ENCODE results near the gene SIRPB1.

The SIRPB1 gene

DNA sequence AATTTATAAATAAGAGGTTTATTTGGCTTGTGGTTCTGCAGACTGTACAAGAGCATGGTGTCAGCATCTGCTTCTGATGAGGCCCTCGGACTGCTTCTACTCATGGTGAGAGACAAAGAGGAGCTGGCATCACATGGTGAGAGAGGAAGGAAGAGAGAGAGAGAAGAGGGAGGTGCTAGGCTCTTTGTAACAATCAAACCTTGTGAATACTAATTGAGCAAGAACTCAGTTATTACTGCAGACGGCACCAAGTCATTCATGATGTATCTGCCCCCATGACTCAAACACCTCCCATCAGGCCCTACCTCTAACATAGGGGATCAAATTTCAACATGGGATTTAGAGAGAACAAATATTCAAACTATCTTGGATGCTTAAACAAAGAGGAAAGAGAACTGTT lies 44.1 kb upstream of the SIRPB1 start:
- DNase-seq (ENCODE audit: low spot score) = no peak
- TF ChIP-seq, protein P1, sequence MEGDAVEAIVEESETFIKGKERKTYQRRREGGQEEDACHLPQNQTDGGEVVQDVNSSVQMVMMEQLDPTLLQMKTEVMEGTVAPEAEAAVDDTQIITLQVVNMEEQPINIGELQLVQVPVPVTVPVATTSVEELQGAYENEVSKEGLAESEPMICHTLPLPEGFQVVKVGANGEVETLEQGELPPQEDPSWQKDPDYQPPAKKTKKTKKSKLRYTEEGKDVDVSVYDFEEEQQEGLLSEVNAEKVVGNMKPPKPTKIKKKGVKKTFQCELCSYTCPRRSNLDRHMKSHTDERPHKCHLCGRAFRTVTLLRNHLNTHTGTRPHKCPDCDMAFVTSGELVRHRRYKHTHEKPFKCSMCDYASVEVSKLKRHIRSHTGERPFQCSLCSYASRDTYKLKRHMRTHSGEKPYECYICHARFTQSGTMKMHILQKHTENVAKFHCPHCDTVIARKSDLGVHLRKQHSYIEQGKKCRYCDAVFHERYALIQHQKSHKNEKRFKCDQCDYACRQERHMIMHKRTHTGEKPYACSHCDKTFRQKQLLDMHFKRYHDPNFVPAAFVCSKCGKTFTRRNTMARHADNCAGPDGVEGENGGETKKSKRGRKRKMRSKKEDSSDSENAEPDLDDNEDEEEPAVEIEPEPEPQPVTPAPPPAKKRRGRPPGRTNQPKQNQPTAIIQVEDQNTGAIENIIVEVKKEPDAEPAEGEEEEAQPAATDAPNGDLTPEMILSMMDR (IDR thresholded peaks at IDR 0.05; ENCODE audit: extremely low read depth, insufficient read depth, missing control alignments) = no peak
- in situ Hi-C loops (cut with MboI; ENCODE audit: low pct_unique_long_range_greater_than_20kb, low sequenced_read_pairs, unreplicated experiment) = no loop called here

DNA sequence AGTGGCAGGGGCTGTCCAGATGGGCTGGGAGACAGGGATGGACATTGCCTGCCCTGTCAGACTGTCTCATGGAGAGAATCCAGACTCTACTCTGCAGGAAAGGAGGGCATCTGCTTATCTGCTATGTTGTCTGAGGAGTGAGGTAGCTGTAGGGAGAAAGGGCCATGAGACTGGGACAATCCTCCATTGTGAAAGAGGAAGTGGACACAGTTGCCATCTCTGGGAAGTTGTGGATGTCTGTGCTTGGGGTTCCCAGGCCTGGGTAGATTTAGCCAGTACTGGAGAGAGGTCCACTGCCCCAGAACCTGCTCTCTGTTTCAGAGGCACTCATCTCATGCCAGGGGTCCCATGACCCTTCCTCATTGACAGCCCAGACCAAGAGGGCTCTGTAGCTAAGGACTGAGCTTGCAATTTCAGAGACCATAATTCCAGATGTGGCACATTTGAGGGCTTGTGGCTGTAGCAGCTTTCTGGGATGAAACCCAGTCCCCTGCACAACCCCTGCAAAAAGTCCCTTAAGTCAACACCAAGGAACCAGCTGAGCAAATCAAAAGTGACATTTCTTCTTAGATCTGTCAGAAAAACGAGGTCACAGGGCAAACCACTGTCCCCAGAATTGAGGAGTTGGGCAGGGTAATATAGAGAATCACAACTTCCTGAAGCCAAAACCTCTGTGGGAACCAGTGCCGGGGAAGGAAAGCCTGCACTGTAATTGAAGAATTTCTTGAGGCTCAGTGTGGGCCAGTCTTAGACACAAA lies 41.9 kb upstream of the SIRPB1 start:
- in situ Hi-C loops (cut with MboI; ENCODE audit: low pct_unique_long_range_greater_than_20kb, low sequenced_read_pairs, unreplicated experiment) = no loop called here
- TF ChIP-seq, protein P1 (IDR thresholded peaks at IDR 0.05; ENCODE audit: extremely low read depth, insufficient read depth, missing control alignments) = no peak
- DNase-seq (ENCODE audit: low spot score) = no peak

DNA sequence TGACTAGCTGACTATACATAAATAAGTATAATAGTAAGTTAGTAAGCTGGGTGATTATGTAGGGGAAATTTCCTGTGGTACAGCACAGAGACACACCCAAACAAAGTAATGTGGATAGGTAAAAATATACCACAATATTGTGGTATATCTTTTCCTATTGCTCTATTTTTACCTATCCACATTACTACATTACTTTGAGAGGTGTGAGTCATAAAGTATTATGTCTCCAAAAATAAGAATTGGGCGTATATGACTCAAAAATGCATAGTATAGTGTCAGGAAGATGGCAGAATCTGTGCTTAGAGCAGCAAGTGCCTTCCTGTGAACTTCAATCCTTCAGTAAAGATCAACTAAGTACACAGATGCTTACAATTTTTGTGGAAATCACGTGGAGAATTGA lies 40.4 kb upstream of the SIRPB1 start:
- in situ Hi-C loops (cut with MboI; ENCODE audit: low pct_unique_long_range_greater_than_20kb, low sequenced_read_pairs, unreplicated experiment) = no loop called here
- TF ChIP-seq, protein P1 (IDR thresholded peaks at IDR 0.05; ENCODE audit: extremely low read depth, insufficient read depth, missing control alignments) = no peak

DNA sequence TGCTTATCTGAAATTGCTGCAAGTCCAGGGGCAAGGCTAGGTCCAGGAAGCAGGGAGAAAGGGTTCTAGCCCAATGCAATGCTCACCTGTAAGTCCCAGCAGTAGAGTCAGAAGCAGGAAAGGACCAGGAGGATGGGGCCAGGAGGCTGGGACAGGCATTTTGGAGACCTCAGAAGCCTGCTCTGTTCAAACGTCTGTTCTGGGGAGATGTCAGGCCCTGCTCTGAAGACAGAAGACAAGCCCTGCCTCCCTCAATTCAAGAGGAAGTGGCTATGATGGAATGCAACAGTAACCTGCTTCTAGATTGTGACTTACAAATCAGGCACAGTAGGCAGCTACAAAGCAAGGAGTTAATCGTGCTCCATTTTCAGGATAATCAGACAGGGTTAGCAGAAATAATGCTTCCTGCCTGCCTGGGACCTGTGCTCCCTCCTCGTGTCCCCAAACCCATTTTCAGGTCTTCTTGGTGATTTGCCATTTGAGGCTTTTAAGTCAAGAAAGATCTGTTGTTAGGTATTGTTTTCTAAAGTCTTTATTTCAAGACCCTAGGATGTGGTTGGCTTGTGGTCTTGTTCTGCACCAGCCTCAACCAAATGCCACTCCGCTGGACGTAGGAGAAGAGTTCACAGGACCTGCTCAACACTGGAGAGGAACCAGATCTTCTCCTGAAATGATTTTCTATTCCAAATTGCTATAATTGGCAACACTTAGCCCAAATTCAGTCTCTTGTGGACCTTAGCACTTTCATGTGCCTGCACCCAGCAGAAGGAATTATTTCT lies 37.9 kb upstream of the SIRPB1 start, which contains the start of gene SIRPG:
Gene SIRPG, minus strand, starts transcription at position 224 of the 779 bp plus-strand sequence. Its CDS starts 65 bp downstream, at position 159.
- DNase-seq (ENCODE audit: low spot score) = no peak
- in situ Hi-C loops (cut with MboI; ENCODE audit: low pct_unique_long_range_greater_than_20kb, low sequenced_read_pairs, unreplicated experiment) = no loop called here
- TF ChIP-seq, protein P1 (IDR thresholded peaks at IDR 0.05; ENCODE audit: extremely low read depth, insufficient read depth, missing control alignments) = no peak

More for the DNA sequence above, 40.4 kb upstream of the SIRPB1 start:
- peak; percentile 21 for DNase-seq (ENCODE audit: low spot score)

DNA sequence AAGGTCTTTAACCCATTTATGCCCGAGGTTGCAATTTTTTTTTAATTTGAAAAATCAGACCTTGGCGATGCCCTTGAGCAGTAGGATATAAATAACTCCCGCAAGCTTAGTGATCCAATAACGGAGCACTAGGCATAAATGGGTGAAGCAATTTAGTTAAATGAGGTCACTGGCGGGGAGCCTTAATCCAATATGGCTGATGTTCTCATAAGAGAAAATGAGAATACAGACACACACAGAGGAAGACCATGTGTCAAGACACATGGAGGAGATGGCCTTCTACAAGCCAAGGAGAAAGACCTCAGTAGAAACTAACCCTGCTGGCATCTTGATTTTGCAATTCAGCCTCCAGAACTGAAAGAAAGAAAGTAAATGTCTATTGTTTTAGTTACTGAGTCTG lies 37.0 kb upstream of the SIRPB1 start:
- in situ Hi-C loops (cut with MboI; ENCODE audit: low pct_unique_long_range_greater_than_20kb, low sequenced_read_pairs, unreplicated experiment) = no loop called here
- no peak for DNase-seq (ENCODE audit: low spot score)
- TF ChIP-seq, protein P1 (IDR thresholded peaks at IDR 0.05; ENCODE audit: extremely low read depth, insufficient read depth, missing control alignments) = no peak

DNA sequence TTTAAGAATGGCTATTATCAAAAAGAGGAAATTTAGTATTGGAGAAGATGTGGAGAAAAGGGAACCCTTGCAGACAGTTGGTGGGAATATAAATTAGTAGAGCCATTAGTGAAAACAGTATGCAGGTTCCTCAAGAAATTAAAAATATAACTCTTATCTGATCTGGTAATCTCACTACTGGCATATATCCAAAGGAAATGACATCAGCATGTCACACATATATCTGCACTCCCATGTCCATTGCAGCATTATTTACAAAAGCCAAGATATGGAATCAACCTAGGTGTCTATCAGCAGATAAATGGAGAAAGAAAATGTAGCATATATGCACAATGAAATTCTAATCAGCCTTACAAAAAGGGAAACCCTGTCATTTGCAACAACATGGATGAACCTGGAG lies 35.2 kb upstream of the SIRPB1 start:
- in situ Hi-C loops (cut with MboI; ENCODE audit: low pct_unique_long_range_greater_than_20kb, low sequenced_read_pairs, unreplicated experiment) = no loop called here
- TF ChIP-seq, protein P1 (IDR thresholded peaks at IDR 0.05; ENCODE audit: extremely low read depth, insufficient read depth, missing control alignments) = no peak
- DNase-seq (ENCODE audit: low spot score) = no peak
